Measurements from ENCODE around the gene HRH1. TPM values are rescaled to one million over a fixed set of nuclear protein-coding genes. Genes with fewer than 3 reads are reported as not detected.

The HRH1 gene
- total RNA-seq, 1 donor from 2014 or later, result 3.2 TPM

GRCh38 chr3:11238060-11238459 is 83.8 kb downstream of the HRH1 start:
- DNase-seq (ENCODE audit: low read depth), result peak; percentile 44
- no peaks in the 10 kb centered on the region for H3K27me3 ChIP-seq (ENCODE audit: control insufficient read depth, insufficient read depth, low read length)
- no peak for TF ChIP-seq CTCF (IDR thresholded peaks at IDR 0.05; ENCODE audit: insufficient read depth, low read length, poor library complexity, severe bottlenecking)
- H3K4me3 ChIP-seq (ENCODE audit: low read depth, low read length), result no peak overlapping the region
- H3K36me3 ChIP-seq (ENCODE audit: control insufficient read depth, insufficient read depth, low read length), result no peaks in the 10 kb centered on the region

- Histone ChIP-seq H3K36me3 (ENCODE audit: control insufficient read depth, insufficient read depth, low read length) (no peaks in the 10 kb centered on the region), H3K4me3 (ENCODE audit: low read depth, low read length) (no peak overlapping the region), H3K27me3 (ENCODE audit: control insufficient read depth, insufficient read depth, low read length) (no peaks in the 10 kb centered on the region)
- TF ChIP-seq CTCF (IDR thresholded peaks at IDR 0.05; ENCODE audit: insufficient read depth, low read length, poor library complexity, severe bottlenecking), result no peak
- DNase-seq (ENCODE audit: low read depth), result peak; percentile 64
Measured at GRCh38 chr3:11238880-11239279, 84.6 kb downstream of the HRH1 start.

GRCh38 chr3:11239796-11240195 is 85.5 kb downstream of the HRH1 start:
- DNase-seq (ENCODE audit: low read depth), result no peak
- no peak for TF ChIP-seq CTCF (IDR thresholded peaks at IDR 0.05; ENCODE audit: insufficient read depth, low read length, poor library complexity, severe bottlenecking)
- Histone ChIP-seq H3K36me3 (ENCODE audit: control insufficient read depth, insufficient read depth, low read length) (no peaks in the 10 kb centered on the region), H3K4me3 (ENCODE audit: low read depth, low read length) (no peak overlapping the region), H3K27me3 (ENCODE audit: control insufficient read depth, insufficient read depth, low read length) (no peaks in the 10 kb centered on the region)

GRCh38 chr3:11240496-11240895 is 86.2 kb downstream of the HRH1 start:
- DNase-seq (ENCODE audit: low read depth), result no peak
- H3K4me3 ChIP-seq (ENCODE audit: low read depth, low read length), result no peak overlapping the region
- no peak for TF ChIP-seq CTCF (IDR thresholded peaks at IDR 0.05; ENCODE audit: insufficient read depth, low read length, poor library complexity, severe bottlenecking)

GRCh38 chr3:11244121-11244677 is 89.9 kb downstream of the HRH1 start:
- no peak for TF ChIP-seq CTCF (IDR thresholded peaks at IDR 0.05; ENCODE audit: insufficient read depth, low read length, poor library complexity, severe bottlenecking)
- DNase-seq (ENCODE audit: low read depth), result no peak
- H3K36me3 ChIP-seq (ENCODE audit: control insufficient read depth, insufficient read depth, low read length), result no peaks in the 10 kb centered on the region
- H3K4me3 ChIP-seq (ENCODE audit: low read depth, low read length), result no peak overlapping the region
- H3K27me3 ChIP-seq (ENCODE audit: control insufficient read depth, insufficient read depth, low read length), result no peaks in the 10 kb centered on the region

More at GRCh38 chr3:11240496-11240895, 86.2 kb downstream of the HRH1 start:
- Histone ChIP-seq H3K36me3 (ENCODE audit: control insufficient read depth, insufficient read depth, low read length) (no peaks in the 10 kb centered on the region), H3K27me3 (ENCODE audit: control insufficient read depth, insufficient read depth, low read length) (no peaks in the 10 kb centered on the region)

GRCh38 chr3:11245276-11245675 is 91.0 kb downstream of the HRH1 start:
- H3K4me3 ChIP-seq (ENCODE audit: low read depth, low read length), result no peak overlapping the region
- H3K36me3 ChIP-seq (ENCODE audit: control insufficient read depth, insufficient read depth, low read length), result no peaks in the 10 kb centered on the region
- DNase-seq (ENCODE audit: low read depth), result no peak
- no peak for TF ChIP-seq CTCF (IDR thresholded peaks at IDR 0.05; ENCODE audit: insufficient read depth, low read length, poor library complexity, severe bottlenecking)
- H3K27me3 ChIP-seq (ENCODE audit: control insufficient read depth, insufficient read depth, low read length), result no peaks in the 10 kb centered on the region

Data from kidney epithelial cell (primary cell).